Adrenal gland (tissue), 12 donors: Measurements from ENCODE around the gene BRSK2. TPM values are rescaled to one million over a fixed set of nuclear protein-coding genes. Genes with fewer than 3 reads are reported as not detected.

ENCODE experiments used
- DNase-seq, 7 donors: peaks; one replicate each; pipeline ENCODE4 v3.0.0-alpha.2; 2019 to 2020
- H3K27ac ChIP-seq, 5 donors: fragments of 200-600 bp; sonication (generic) in 4 of 5; 1 replicate in 3 of 5; 2 replicates in 2 of 5; pipeline versions ENCODE4 v1.5.1 to v1.8.0; 2016 to 2020; ENCODE audit warnings: mild to moderate bottlenecking in 1 of 5
- H3K27me3 ChIP-seq: fragments of 200-600 bp; 2 replicates; pipeline ENCODE4 v1.8.0; 2021
- H3K36me3 ChIP-seq, 2 donors: fragments of 200-600 bp; replicated peaks in 1 of 2; 1 replicate in 1 of 2; 2 replicates in 1 of 2; pipeline versions ENCODE4 v1.5.1 to v1.8.0; 2018 to 2022
- H3K4me1 ChIP-seq, 2 donors: fragments of 200-600 bp; replicated peaks in 1 of 2; 1 replicate in 1 of 2; 2 replicates in 1 of 2; pipeline versions ENCODE4 v1.5.1 to v1.8.0; 2018 to 2021
- H3K4me3 ChIP-seq, 4 donors: fragments of 200-600 bp; sonication (generic) in 3 of 4; one replicate each; pipeline ENCODE4 v1.5.1; 2016 to 2018
- H3K9me3 ChIP-seq, 3 donors: fragments of 200-600 bp; sonication (generic) in 1 of 3; replicated peaks in 1 of 3; 1 replicate in 2 of 3; 2 replicates in 1 of 3; pipeline versions ENCODE4 v1.5.1 to v1.8.0; 2016 to 2021
- CTCF ChIP-seq, 6 experiments: fragments of 450-650 bp in 4 of 6; fragments of 200-600 bp in 2 of 6; sonication (generic) in 1 of 6; IDR thresholded peaks; 1 replicate in 5 of 6; 2 replicates in 1 of 6; pipeline versions ENCODE4 v1.5.1 to v1.8.0; 2016 to 2021; ENCODE audit warnings: antibody characterized with exemption in 6 of 6, mild to moderate bottlenecking in 2 of 6, moderate library complexity in 1 of 6
- POLR2A ChIP-seq, 2 donors: fragments of 450-650 bp; IDR thresholded peaks; one replicate each; pipeline ENCODE4 v1.6.1; 2017; ENCODE audit warnings: antibody characterized with exemption in 2 of 2, mild to moderate bottlenecking in 2 of 2, moderate library complexity in 1 of 2
- WGBS, 4 donors: extraction: QIAGEN DNeasy Blood & Tissue Kit in 2 of 4; methylation state at CpG; one replicate each; pipeline versions ENCODE4 v1.1.5 to v1.1.7; 2013 to 2017; 5-methylcytosine and 5-hydroxymethylcytosine counted together
- intact Hi-C, 2 donors: fragments of 100-400 bp; cut with DNase I; formaldehyde crosslinking; loops; one replicate each; pipeline versions ENCODE4 v1.14.1 to v1.15.0; 2022 to 2023
- polyA plus RNA-seq, 3 donors: library from polyadenylated mRNA; stranded (reverse); fragments of 200-250 nt in 2 of 3; fragments of 350-450 nt in 1 of 3; fragmentation: Illumina TruSeq in 1 of 3; extraction: RNeasy Lipid Tissue Mini Kit (QIAGEN cat#74804) in 1 of 3; gene quantifications; one replicate each; pipeline ENCODE4 v1.2.3, GENCODE V29; 2013 to 2014
- total RNA-seq, 9 donors: library from RNA; depleted of rRNA in 4 of 9; stranded (reverse); fragments of >200 nt in 4 of 9; fragments of 120-200 nt in 1 of 9; fragmentation: NEBNext Ultra II Directional in 1 of 9; extraction: Animal tissue kit (Norgen Biotek cat#: 25700) in 1 of 9; gene quantifications; one replicate each; pipeline versions ENCODE4 v1.1.0 to v1.2.4, GENCODE V29; 2013 to 2023
- donor health status: healthy with polysubstance abuse.
- donor health status: Bipolar disorder and iron deficiency.
- donor health status: DM: yes; HTN: yes; CAD: no.
- donor health status: DM: no; HTN: no; CAD: no.
- donor health status: DM: no; HTN: no; CAD: no.
- donor health status: DM: yes; HTN: yes; CAD: no.

Gene BRSK2
- total and polyA plus RNA-seq, 12 donors: 0.18 to 24.5 (median 1.4) TPM; not detected in 1

- no peaks in the 10 kb centered on the region for H3K4me1 ChIP-seq
- no peak overlapping the region for H3K4me3 ChIP-seq
- DNase-seq: no peak
- 50 to 80% (median 74%) methylated on average over 1 to 11 of the region's 11 CpGs; no CpG with 5 or more reads in 1 of the 4 donors for WGBS, 4 donors
- TF ChIP-seq CTCF (IDR thresholded peaks at IDR 0.05) (no peak), POLR2A (IDR thresholded peaks at IDR 0.05) (no peak)
- no peaks in the 10 kb centered on the region for H3K36me3 ChIP-seq
- peaks cover 8% of the 10 kb centered on the region for H3K27me3 ChIP-seq
- no peaks in the 10 kb centered on the region for H3K9me3 ChIP-seq
- no peak overlapping the region for H3K27ac ChIP-seq
- intact Hi-C loops: no loop called here
These were observed 50.3 kb downstream of the BRSK2 start for GRCh38 chr11:1440066-1440465.

- TF ChIP-seq POLR2A (IDR thresholded peaks at IDR 0.05) (no peak), CTCF (IDR thresholded peaks at IDR 0.05) (no peak)
- Histone ChIP-seq H3K4me1 (no peaks in the 10 kb centered on the region), H3K27ac (no peak overlapping the region), H3K9me3 (no peaks in the 10 kb centered on the region), H3K27me3 (peaks cover 8% of the 10 kb centered on the region), H3K4me3 (no peak overlapping the region), H3K36me3 (no peaks in the 10 kb centered on the region)
- WGBS, 4 donors: 84 to 100% (median 86%) methylated on average over 2 to 12 of the region's 12 CpGs
- no peak for DNase-seq
- intact Hi-C loops: no loop called here
These were observed 50.8 kb downstream of the BRSK2 start for GRCh38 chr11:1440496-1440895.

- whole genome bisulfite sequencing, 4 donors: 30 to 49% (median 44%) methylated on average over 2 to 9 of the region's 9 CpGs
- TF ChIP-seq POLR2A (IDR thresholded peaks at IDR 0.05) (no peak), CTCF (IDR thresholded peaks at IDR 0.05) (no peak)
These were observed 52.4 kb downstream of the BRSK2 start for GRCh38 chr11:1442163-1442562.

GRCh38 chr11:1442807-1443366, 53.2 kb downstream of the BRSK2 start:
- TF ChIP-seq POLR2A (IDR thresholded peaks at IDR 0.05) (no peak), CTCF (IDR thresholded peaks at IDR 0.05) (no peak)
- no peaks in the 10 kb centered on the region for H3K36me3 ChIP-seq
- WGBS, 4 donors: 81 to 100% (median 81%) methylated on average over 2 to 28 of the region's 28 CpGs; no CpG with 5 or more reads in 1 of the 4 donors
- no peaks in the 10 kb centered on the region for H3K4me1 ChIP-seq
- H3K4me3 ChIP-seq: no peak overlapping the region
- intact Hi-C loops: no loop called here
- no peak for DNase-seq
- no peak overlapping the region for H3K27ac ChIP-seq
- H3K27me3 ChIP-seq: peaks cover 3% of the 10 kb centered on the region
- no peaks in the 10 kb centered on the region for H3K9me3 ChIP-seq

More at GRCh38 chr11:1442163-1442562, 52.4 kb downstream of the BRSK2 start:
- Histone ChIP-seq H3K9me3 (no peaks in the 10 kb centered on the region), H3K27ac (no peak overlapping the region), H3K27me3 (peaks cover 3% of the 10 kb centered on the region), H3K36me3 (no peaks in the 10 kb centered on the region), H3K4me3 (no peak overlapping the region), H3K4me1 (no peaks in the 10 kb centered on the region)
- intact Hi-C loops: no loop called here
- no peak for DNase-seq
